Measurements from ENCODE around the gene KMT2D. TPM values are rescaled to one million over a fixed set of nuclear protein-coding genes. Genes with fewer than 3 reads are reported as not detected.

The KMT2D gene
- total and polyA plus RNA-seq, 10 of the 15 experiments (the other 5 are each of a cell fraction or from before 2014, with no cell fraction given) = 0.51 to 71.5 (median 10.4) TPM

GRCh38 chr12:49054096-49054495, 6.5 kb downstream of the KMT2D start (continued):
- TF ChIP-seq ZBTB4 (CRISPR knock-in tag; IDR thresholded peaks at IDR 0.05) (no peak), HDAC6 (IDR thresholded peaks at IDR 0.05; ENCODE audit: unreplicated experiment) (no peak), GABPA (IDR thresholded peaks at IDR 0.05; ENCODE audit: low read depth) (no peak), SMARCA5 (IDR thresholded peaks at IDR 0.05) (no peak), CBX3 (IDR thresholded peaks at IDR 0.05; ENCODE audit: borderline replicate concordance, low read depth) (no peak)

- peaks cover 42 to 63% of the 10 kb centered on the region in 2 experiments for H3K36me3 ChIP-seq (ENCODE audit: control insufficient read depth in 2 of 2, insufficient read depth in 2 of 2, low read length in 1 of 2)
- H3K27me3 ChIP-seq (replicated peaks in 1 of 2; ENCODE audit: control insufficient read depth in 2 of 2, insufficient read depth in 2 of 2, low read length in 1 of 2) = no peaks in the 10 kb centered on the region
- ATAC-seq (no peak), FAIRE-seq (no peak), DNase-seq (ENCODE audit: low read depth, low spot score) (no peak)
- ChIA-PET SMC1A (ENCODE audit: uncharacterized antibody, unreplicated experiment) (no interaction called here), RAD21 (ENCODE audit: unreplicated experiment) (no interaction called here), POLR2A (no interaction called here), CTCF (interaction anchor here (1.1 kb wide), 1 partner anchor 9 kb away, joined by 3 read pairs; no protein-coding TSS in a partner anchor)
- WGBS (ENCODE audit: insufficient coverage, insufficient replicate concordance, low lambda C conversion rate, missing lambda C conversion rate) = 98% methylated on average over 16 of the region's 16 CpGs
- peaks cover 27% of the 10 kb centered on the region for H4K20me1 ChIP-seq (ENCODE audit: control insufficient read depth, insufficient read depth)
- no peak overlapping the region for H3K27ac ChIP-seq (ENCODE audit: control insufficient read depth, insufficient read depth)
- no peaks in the 10 kb centered on the region for H3K9me3 ChIP-seq (replicated peaks; ENCODE audit: control insufficient read depth, insufficient read depth, low read length)
- H3K79me2 ChIP-seq (ENCODE audit: control insufficient read depth, insufficient read depth, low read length) = peaks cover 35% of the 10 kb centered on the region
- intact Hi-C loops (cut with micrococcal nuclease; ENCODE audit: unreplicated experiment) = no loop called here
- TSS peak; percentile 19 for BruUV-seq (replicated peaks)
- no peak overlapping the region for H3K4me2 ChIP-seq (ENCODE audit: control insufficient read depth, insufficient read depth)
- H3K4me1 ChIP-seq (ENCODE audit: control insufficient read depth, insufficient read depth, low read length) = peaks cover 6% of the 10 kb centered on the region; the same call in 1 of the 2 replicates
- H3K9ac ChIP-seq (ENCODE audit: control insufficient read depth, insufficient read depth, low read length) = no peak overlapping the region
- no peak overlapping the region for H2AFZ ChIP-seq (ENCODE audit: control insufficient read depth, low read depth, low read length)
- no peak overlapping the region for H3K4me3 ChIP-seq
- in situ Hi-C loops (cut with MboI) = no loop called here
- TF ChIP-seq MYC (IDR thresholded peaks at IDR 0.05; ENCODE audit: insufficient read depth, insufficient read length, insufficient replicate concordance, low read length, severe bottlenecking) = no peak
- no peak for TF ChIP-seq ZNF274 (IDR thresholded peaks at IDR 0.05; ENCODE audit: insufficient read depth, insufficient read length)
- TF ChIP-seq MAX (IDR thresholded peaks at IDR 0.05; ENCODE audit: low read depth, low read length) = no peak
- no peak for TF ChIP-seq E2F4 (IDR thresholded peaks at IDR 0.05; ENCODE audit: low read depth, low read length)
- no peak for TF ChIP-seq SRF (IDR thresholded peaks at IDR 0.05; ENCODE audit: low read depth in 2 of 2, low read length in 2 of 2)
- no peak for TF ChIP-seq MXI1 (IDR thresholded peaks at IDR 0.05; ENCODE audit: low read depth, low read length)
- no peak for TF ChIP-seq ATF7 (IDR thresholded peaks at IDR 0.05; ENCODE audit: low read depth)
- TF ChIP-seq SMC3 (IDR thresholded peaks at IDR 0.05; ENCODE audit: borderline replicate concordance, low read length) = no peak
- TF ChIP-seq JUND (IDR thresholded peaks at IDR 0.05; ENCODE audit: low read depth, low read length) = no peak
- no peak for TF ChIP-seq IKZF2 (IDR thresholded peaks at IDR 0.05)
- TF ChIP-seq IRF3 (IDR thresholded peaks at IDR 0.05) = no peak
- TF ChIP-seq BRCA1 (IDR thresholded peaks at IDR 0.05; ENCODE audit: low read depth, low read length) = no peak
These were observed 8.0 kb downstream of the KMT2D start for GRCh38 chr12:49052451-49053208.

Data from GM12878 (cell line).